NCI-H510A (cell line): ENCODE results near the gene RNU7-1.

Experiments
- DNase-seq: peaks from one replicate; lab custom pipeline; 2025; lab: John Stamatoyannopoulos, UW

The RNU7-1 gene

DNA sequence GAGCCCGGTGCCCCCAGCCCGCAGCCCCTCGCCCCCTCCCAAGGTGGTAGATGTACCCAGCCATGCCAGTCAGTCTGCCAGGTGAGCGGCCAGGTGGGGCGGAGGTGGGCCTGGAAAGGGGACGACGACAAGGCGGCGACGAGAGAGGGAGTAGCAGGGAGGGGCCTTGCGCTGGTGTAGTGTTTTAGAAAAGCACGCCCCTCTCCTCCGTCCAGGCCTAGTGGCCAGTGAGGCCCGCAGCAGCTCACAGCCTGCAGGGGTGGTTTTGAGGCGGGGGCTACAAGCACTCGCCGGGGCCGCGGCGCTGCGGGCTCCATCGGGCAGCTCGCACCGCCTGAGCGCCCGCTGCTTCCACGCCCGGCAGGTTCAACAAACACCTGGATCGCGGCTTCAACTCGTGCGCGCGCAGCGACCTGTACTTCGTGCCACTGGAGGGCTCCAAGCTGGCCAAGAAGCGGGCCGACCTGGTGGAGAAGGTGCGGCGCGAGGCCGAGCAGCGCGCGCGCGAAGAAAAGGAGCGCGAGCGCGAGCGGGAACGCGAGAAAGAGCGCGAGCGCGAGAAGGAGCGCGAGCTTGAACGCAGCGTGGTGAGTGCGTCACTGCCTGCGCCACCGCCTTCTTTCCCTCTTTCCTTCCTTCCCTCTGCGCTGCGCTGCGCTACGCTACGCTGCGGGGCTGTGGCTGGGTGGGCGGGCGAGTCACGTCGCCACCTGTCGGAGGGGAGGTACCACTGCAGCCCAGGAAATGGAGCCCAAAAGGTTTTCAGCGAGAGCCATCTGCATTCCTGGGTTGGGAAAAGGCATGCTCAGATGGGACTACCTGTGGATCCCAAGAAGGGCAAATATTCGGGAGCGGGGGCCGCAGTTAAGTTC, 5.9 kb upstream of the RNU7-1 start:
- DNase-seq = peak; percentile 91

DNA sequence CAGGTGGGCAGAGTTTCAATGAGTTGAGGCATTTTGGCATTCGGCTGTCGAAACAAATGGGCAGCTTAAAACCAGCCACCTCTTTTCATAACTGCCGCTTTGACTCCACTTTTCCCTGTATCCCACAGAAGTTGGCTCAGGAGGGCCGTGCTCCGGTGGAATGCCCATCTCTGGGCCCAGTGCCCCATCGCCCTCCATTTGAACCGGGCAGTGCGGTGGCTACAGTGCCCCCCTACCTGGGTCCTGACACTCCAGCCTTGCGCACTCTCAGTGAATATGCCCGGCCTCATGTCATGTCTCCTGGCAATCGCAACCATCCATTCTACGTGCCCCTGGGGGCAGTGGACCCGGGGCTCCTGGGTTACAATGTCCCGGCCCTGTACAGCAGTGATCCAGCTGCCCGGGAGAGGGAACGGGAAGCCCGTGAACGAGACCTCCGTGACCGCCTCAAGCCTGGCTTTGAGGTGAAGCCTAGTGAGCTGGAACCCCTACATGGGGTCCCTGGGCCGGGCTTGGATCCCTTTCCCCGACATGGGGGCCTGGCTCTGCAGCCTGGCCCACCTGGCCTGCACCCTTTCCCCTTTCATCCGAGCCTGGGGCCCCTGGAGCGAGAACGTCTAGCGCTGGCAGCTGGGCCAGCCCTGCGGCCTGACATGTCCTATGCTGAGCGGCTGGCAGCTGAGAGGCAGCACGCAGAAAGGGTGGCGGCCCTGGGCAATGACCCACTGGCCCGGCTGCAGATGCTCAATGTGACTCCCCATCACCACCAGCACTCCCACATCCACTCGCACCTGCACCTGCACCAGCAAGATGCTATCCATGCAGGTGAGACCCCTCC, 5.0 kb upstream of the RNU7-1 start:
- no peak for DNase-seq

DNA sequence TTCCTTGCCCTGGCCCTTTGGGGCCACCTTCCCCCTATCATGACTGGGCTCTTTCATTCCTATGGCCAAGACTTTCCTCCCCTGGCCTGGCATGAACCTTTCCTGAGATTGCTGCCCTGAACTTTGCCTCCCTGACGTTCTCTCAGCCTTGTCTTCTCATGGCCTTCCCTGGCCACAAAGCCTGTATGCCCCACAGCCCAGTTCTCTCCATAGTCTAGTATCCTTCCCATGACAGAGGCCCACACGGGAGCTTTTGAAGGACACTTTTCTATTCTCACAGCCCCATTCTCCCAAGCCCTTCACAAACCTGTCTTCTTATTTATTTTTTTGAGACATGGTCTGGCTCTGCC, 4.5 kb upstream of the RNU7-1 start:
- no peak for DNase-seq

DNA sequence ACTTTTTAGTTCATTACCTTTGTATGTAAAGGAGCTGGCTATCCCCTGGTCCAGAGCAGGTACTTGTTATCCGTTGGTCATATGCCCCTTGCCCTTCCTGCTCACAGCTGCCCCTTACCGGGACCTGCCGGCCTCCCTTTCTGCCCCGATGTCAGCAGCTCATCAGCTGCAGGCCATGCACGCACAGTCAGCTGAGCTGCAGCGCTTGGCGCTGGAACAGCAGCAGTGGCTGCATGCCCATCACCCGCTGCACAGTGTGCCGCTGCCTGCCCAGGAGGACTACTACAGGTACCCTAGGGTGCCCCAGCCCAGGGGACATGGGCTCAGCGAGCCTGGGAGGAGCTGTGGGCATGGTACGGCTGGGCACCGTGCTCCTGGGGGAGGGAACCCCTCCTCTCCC, 2.3 kb upstream of the RNU7-1 start:
- no peak for DNase-seq

DNA sequence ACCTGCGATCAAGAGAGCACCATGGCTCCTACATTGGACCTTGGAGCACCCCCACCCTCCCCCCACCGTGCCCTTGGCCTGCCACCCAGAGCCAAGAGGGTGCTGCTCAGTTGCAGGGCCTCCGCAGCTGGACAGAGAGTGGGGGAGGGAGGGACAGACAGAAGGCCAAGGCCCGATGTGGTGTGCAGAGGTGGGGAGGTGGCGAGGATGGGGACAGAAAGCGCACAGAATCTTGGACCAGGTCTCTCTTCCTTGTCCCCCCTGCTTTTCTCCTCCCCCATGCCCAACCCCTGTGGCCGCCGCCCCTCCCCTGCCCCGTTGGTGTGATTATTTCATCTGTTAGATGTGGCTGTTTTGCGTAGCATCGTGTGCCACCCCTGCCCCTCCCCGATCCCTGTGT, 1.8 kb upstream of the RNU7-1 start:
- no peak for DNase-seq

DNA sequence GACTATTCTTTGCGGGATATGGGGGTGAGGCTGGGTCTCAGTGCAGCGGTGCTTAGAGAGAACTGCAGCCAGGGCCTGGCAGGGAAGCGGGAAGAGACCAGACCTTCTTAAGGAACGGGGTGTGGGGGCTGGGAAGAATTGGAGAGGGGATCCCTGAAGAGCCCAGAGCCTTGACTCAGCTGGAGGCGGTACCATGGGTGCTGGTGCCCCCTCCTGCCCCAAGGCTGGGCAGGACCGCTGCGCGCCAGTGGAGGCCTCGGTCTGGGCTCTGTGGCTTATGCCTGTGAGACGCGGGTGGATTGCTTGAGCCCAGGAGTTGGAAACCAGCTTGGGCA, 1.3 kb upstream of the RNU7-1 start:
- no peak for DNase-seq

DNA sequence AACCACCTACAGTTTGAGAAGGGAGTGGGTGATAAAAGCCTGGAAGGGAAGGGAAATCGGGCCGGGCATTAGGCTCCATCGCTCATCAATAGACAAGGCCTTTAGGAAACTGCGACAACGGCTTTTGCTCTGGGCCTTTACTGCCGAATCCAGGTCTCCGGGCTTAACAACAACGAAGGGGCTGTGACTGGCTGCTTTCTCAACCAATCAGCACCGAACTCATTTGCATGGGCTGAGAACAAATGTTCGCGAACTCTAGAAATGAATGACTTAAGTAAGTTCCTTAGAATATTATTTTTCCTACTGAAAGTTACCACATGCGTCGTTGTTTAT, 261 bp upstream of the RNU7-1 start:
- peak; percentile 57 for DNase-seq

DNA sequence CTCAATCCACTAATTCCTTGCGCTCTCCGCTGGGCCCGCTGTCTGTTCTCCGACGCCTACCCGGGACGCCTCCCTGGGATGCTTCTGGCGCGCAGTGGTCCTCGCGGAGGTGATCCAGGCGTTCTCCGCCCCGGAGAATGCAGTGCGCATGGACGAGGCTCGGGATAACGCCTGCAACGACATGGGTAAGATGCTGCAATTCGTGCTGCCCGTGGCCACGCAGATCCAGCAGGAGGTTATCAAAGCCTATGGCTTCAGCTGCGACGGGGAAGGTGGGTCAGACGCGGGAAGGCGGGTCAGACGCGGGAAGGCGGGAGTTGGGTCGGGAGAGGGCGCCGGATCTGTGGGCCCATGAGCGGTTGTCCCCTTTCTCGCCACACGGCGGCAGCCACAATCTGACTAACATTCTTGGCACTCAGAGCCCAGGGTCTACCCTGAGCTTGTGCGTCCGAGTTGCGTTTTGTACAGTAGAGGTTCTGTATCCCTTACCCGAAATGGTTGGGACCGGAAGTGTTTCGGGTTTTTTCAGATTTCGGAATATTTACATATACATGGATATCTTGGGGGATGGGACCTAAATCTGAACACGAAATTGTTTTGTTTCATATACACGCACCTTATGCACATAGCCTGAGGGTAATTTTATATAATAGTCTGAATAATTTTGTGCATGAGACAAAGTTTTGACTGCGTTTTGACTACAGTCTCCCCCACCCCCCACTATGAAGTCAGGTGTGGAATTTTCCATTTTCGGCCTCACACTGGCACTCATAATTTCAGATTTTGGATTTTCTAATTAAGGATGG, 968 bp downstream of the RNU7-1 start:
- DNase-seq = peak; percentile 82

DNA sequence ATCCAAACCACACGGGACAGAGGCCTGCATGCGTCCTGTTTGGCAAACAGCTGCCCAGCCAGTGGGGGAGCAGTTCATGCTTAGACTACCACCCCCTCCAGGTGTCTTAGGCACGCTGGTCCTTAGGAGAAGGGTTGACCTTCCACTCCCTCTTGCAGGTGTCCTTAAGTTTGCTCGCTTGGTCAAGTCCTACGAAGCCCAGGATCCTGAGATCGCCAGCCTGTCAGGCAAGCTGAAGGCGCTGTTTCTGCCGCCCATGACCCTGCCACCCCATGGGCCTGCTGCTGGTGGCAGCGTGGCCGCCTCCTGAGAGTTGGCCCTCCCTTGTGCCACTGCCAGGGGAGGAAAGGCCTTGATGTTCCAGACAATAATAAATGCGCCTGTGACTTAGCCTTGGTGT, 2.0 kb downstream of the RNU7-1 start:
- no peak for DNase-seq

DNA sequence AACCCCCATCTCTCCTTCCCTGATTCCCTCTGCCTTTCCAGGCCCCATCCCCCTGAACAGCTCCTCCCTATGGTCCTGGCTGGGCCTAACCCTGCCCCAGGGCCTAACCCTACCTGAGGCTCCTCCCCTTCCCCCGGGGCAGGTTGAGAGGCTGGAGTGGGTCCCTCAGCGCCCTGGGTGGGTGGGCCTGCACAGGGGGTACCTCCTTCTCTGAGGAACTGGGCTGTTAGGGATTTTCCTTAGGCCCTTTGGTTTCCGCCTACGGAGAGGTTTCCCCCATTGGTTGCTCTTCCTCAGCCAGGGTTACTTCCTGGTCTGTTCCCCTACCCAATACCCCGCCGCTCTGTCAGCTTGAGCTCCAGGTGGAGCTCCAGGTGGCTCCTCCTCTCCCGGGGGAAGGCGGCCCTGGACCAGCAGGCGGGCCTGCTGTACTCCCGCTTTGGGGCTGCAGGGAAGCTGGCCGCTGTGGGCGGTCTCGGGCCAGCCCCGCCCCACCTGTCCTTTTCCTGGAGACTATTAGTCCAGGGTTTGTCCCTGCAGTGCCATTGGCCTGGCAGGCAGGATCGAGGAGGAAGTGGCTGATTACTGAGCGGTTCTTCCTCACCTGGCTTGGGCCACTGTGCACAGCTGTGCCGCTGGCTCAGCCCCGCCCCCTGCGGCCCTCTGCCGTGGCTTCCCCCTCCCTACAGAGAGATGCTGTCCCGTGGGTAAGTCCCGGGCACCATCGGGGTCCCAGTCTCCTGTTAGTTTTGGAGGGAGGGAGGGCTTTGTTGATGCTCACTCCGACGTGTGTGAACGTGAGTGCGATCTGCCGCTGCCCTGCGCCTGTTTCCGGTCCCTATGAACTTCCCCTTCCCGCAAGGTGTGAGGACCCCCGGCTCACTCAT, 2.7 kb downstream of the RNU7-1 start:
- DNase-seq = peak; percentile 87

DNA sequence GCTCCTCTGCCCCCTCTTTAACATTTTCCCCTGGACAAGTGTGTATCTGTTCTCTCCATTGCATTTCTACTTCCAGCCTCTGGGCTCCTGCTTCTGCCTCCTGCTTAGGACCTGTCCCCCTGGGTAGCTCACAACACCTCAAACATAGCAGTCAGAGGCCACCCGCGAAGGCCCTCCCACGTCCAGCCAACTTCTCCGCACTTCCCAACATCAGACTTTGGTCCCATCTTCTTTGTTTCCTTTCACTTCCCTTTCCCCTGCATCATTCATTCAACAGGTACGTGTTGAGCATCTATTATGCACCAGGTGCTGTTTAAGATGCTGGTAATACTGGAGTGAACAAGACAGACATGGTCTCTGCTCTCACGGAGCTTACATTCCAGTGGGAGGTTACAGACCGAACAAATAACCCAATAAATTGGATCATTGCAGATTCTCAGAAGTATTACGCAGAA, 3.3 kb downstream of the RNU7-1 start:
- no peak for DNase-seq

DNA sequence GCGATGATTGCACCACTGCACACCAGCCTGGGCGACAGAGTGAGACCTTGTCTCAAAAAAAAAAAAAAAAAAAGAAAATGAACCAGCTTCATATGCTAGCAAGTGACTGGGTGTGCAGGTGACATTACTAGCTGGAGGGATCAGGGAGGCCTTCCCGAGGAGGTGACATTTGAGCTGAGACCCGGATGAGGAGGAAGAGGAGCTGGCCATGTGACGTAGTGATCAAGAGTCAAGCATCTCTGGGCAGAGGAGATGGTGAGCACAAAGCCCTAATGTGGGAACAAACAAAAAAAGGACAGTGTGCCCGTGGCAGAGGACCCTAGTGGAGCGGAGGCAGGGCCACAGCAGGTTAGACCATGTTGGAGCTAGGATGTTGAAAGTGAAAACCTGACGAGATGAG, 4.0 kb downstream of the RNU7-1 start:
- DNase-seq = no peak

DNA sequence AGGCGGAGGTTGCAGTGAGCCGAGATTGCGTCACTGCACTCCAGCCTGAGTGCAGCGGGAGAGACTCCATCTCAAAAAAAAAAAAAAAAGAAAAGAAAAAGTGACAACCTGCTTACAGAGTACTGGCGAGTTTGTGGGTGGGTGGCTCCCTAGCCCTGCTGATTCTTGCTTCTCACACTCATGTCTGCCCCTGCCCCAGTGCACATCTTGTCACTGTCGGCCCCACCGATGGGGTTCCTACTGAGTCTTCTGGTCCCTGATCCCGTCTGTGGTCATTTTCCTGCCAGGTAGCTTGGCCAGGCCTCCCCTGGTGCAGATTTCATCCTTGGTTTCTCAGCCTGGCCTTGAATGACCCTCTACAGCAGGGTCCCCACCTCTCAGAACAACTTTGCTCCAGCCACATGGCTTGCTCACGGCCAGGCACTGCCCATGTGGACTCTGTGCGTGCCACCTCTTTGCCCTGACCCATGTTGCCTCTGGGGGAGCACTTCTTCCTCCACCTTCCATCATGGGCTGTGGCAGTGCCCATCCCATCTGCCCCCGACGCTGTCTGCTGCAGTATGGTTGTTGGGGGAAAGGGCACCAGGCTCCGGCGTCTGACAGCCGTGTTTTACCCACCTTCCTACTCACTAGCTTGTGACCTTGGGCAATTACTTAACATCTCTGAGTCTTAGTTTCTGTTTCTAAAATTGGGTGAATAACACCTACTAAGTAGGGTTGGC, 5.4 kb downstream of the RNU7-1 start:
- DNase-seq = no peak

DNA sequence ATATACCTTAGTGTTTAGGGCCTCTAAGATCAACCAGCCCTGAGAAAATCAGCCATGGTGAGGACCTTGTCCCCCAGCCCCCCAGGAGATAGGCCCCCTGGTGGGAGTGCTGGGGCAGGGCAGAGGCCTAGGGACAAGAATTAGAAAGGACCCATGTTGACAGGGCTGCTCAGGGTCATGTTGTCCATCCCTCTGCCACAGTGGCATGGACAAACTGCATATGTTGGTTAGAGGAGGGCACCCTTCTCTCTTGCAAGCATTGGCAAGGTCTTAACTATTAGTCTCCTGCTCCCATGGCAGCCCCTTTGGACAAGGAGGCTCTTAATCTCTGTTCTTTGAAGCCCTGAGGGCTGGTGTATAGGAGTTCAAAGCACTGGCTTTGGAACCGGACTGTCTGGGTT, 6.8 kb downstream of the RNU7-1 start:
- DNase-seq = no peak

DNA sequence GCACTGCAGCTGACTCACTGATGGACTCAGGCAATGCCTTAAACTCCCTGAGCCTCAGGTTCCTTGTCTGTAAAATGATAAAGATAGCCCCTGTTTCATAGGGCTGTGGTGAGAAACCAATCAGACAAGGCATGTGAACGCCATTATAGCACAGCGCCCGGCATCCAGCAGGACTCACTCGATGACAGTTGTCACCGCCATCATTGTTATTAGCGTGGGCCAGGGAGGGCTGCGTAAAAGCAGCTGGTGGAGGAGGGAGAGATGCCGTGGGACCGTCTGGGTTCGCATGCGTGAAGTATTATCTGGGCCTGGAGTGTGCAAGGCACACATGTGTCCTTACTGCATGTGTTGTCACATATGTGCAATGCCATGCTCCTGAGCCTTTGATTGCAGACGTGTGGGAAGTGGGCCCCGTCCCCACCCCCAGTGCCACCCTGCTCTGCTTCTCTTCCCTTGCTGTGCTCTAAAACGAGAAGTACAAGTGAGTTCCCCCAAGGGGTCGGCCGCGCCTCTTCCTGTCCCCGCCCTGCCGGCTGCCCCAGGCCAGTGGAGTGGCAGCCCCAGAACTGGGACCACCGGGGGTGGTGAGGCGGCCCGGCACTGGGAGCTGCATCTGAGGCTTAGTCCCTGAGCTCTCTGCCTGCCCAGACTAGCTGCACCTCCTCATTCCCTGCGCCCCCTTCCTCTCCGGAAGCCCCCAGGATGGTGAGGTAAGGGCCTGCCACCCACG, 7.4 kb downstream of the RNU7-1 start, which contains the start of gene PTPN6:
Gene PTPN6, plus strand, starts transcription at position 546 of the 730 bp plus-strand sequence. Its CDS starts 157 bp downstream, at position 703.
- DNase-seq = no peak

DNA sequence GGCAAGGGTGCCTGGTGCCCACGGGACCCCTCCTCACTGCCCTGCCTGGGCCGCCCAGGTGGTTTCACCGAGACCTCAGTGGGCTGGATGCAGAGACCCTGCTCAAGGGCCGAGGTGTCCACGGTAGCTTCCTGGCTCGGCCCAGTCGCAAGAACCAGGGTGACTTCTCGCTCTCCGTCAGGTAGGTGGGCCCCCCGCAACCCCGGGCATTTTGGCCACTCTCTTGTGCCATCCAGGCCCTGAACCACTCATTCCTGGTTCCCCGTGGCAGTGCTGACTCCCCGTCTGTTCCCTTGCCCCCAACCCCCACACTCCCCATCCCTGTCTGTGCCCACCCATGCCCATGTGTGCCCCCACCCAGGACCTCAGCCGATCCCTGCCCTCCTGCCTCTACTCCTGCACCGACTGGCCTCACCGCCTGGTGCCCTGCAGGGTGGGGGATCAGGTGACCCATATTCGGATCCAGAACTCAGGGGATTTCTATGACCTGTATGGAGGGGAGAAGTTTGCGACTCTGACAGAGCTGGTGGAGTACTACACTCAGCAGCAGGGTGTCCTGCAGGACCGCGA, 8.0 kb downstream of the RNU7-1 start:
- DNase-seq = no peak

DNA sequence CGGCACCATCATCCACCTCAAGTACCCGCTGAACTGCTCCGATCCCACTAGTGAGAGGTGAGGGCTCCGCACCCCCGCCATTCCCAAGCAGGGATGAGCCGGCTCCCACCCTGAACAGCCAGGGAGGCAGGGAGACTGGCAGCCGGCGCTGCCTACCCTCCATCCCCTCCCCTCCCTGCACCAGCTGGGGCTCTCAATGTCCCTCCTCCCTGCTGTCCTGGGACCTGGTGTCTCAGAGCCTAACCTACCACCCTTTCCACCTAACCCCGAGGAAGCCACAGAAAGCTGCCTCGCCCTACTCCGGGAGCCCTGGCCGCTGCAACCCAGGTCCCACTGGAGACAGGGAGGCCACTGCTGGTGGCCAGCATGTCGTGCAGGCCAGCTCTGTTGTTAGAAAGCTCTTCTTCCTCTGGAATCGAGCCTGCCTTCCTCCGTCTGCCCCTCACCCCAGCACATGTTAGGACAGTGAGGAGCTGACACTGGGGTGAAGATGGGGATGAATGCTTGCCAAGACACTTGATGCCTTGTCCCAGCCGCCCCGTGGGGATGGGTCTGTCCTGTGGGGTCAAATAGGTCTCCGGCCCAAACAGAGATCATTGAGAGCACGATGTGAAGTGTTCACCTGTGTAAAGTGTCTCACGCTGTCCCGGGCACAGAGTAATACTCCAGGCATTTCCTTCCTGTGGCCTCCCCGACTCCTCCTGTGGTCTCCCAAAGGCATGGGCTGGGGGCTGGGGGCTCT, 8.7 kb downstream of the RNU7-1 start:
- DNase-seq = no peak

DNA sequence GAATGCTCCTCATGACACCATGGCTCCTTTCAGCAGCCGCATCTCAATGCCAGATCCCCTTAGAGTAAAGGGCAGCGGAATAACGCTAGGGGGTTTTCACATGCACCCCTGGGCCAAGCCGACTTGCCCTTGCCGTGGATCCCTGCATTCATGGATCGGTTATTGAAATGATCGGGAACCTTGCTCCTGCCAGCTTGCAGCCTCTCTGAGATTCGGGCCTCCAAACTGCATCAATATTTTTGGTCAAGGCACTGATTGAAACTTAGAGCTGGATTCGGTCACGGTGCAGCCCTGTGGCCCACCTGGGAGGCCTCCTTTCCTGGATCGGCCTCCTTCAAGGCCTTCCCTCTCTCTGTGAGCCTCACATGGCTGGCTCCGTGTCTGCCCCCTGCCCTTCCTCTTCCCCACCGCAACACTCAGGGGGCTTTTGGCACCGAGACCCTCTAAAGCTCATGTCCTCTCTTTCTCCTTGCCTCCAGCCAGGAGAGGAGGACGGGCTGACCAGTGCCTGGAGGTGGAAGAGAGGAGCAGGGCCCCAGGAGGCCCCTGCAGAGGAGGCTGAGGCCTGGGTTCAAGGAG, 9.3 kb downstream of the RNU7-1 start:
- no peak for DNase-seq
